Posterior cingulate gyrus (tissue), 11 donors: ENCODE results near the gene NPY4R.
"Not testable (repeated sequence)": the region's sequence is repeated elsewhere in the genome, so short reads cannot be mapped to it uniquely, and the experiment has no call there.

Source experiments
- DNase-seq, 10 donors: peaks; one replicate each; pipeline versions ENCODE4 v3.0.0 to v3.0.0-alpha.2; 2020 to 2021; ENCODE audit warnings: mixed read lengths in 3 of 10
- intact Hi-C: fragments of 100-400 bp; cut with DNase I; formaldehyde crosslinking; loops from one replicate; pipeline ENCODE4 v1.15.1; 2023

NPY4R gene

DNA sequence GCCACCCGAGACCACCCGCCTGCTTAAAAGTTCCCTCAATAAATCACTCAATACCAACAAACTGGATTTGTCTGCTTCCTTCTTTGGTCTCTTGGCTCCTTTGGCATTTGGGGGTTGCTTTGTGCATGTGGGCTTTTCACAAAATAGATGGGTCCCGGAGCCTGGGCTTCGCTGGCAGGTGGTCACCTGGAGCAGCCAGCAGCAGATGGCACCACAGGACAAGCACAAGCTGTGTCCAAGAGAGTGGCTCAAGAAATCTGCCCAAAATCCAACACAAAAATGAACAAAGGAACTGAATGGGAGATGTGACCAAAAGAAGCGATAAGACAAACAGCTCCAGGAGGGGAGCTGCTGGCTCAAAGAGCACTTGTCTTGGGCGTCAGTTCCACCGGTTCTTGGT lies 6.2 kb downstream of the NPY4R start:
- DNase-seq, intact Hi-C loops: not testable (repeated sequence)

DNA sequence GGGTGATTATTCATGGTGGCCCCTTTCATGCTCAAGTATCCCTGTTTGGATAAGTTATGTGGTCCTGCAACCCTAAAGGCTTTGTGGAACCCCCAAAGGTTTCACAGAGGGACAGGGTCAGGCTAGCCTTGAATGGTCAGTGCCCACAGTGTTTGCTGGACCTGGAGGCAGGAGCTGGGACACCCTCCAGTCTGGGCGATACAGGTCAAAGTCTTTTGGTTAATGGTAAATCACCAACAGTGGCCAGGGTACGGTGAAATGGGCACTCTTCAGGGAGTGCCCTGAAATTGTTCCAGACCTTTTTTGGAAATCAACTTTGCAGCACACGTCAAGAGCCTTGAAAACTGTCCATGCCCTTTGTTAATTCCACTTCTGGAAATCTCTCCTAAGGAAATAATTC lies 8.7 kb downstream of the NPY4R start:
- DNase-seq, intact Hi-C loops: not testable (repeated sequence)

DNA sequence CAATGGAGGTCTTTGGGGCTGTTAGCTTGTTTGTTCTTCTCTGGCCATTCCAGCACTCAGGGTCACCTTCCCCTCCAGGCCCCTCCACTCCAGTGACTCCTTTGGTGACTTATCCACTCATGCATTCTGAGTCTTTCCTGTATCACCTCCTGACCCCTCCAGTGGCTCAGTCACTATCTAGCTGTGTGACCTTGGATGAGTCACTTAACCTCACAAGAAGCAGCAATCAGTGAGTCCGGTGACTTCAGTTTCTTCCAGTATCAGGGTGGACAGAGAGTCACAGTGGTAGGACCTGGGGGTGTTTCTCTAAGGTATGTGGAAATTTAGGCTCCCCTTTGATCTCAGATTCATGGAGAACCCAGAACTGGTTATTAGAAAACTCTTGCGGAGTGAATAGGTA lies 9.8 kb downstream of the NPY4R start:
- DNase-seq, intact Hi-C loops: not testable (repeated sequence)

DNA sequence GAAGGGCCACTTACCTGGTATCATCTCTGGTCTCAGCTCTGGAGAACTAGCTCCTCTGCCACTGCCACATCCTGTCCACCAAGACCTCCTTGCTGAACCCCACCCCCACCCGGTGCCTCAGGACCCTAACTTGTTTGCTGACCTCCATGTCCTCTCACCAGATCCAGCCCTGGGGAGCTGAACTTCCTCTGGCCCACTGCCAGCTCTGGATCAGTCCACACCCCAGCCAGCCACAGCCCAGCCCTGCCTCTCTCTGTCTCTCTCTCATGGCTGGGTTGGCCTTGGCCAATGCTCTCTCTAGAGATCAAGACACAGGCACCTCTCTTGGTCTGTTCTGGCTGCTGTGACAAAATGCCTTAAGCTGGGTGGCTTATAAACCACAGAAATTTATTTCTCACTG lies 14.4 kb downstream of the NPY4R start:
- intact Hi-C loops, result not testable (repeated sequence)
- peak in 1 of 10 donors; percentile 17 for DNase-seq

DNA sequence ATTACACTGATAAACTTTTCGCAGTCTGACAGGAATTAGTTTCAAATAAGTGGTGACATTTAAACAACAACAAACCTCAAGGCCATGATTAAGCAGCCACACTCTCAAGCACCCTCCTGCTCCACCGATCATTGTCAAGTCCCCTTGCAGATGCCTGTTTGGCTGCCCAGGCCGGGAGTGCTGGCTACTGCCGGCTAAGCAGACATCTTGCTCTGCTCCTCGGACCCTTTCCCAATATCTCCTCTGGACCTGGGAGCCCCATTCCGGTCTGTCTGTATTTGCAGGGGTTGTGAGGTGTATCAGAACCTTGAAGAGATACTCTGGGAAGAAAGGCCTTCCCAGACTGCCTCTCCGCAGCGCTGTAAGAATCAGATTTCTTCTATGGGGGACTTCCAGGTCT lies 14.9 kb downstream of the NPY4R start:
- peak in 4 of 10 donors; percentile 14 to 82 (median 52) for DNase-seq

DNA sequence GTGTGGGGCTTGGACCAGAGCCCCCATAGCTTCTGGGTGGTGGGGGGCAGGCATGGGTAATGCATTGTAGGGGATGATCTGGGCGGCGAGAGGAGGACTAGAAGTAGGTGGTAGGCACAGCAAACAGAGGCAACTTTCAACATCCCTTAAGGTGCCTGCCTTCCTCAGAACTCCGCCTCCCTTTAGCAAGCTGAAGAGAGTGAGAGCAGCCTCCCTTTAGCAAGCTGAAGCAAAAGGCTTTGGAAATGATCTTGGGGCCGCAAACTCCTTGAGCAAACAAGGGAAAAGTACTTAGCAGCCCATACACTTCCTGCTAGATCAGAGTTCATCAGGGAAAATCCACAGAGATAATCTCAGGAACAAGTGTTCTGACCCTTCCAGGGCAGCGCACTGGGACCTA lies 18.3 kb downstream of the NPY4R start:
- intact Hi-C loops, result not testable (repeated sequence)
- peak in 1 of 10 donors; percentile 22 for DNase-seq

More for the DNA sequence above, 14.9 kb downstream of the NPY4R start:
- intact Hi-C loops, result not testable (repeated sequence)

DNA sequence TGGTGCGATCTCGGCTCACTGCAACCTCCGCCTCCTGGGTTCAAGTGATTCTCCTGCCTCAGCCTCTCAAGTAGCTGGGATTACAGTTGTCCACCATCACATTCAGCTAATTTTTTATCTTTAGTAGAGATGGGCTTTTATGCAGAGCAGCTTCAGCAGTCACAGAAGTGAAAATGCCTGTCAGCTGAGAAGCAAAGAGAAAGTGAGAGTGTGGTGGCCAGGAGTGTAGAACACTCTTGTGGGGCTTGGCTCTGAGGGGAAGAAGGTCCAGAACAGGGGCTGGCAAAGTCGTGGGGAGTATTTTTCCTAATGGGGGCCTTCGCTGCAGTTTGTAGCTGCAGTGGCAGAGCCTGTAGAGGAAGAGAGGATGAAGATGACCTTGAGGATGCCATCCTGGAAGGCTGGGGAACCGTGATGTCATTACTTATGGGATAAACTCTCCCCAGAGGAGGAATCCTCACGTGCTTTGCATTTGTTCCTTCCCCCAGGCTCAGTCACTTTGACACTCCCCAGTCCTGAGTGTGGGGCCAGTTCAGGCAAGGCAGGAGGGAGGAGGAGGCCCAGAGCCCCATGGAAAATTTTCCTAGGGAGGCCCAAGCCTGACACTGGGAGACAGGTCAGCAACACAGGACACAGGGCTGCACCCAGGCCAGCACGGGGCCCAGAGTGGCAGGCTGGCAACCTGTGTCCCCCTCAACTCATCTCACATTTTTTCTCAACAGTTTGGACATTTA lies 20.2 kb downstream of the NPY4R start:
- intact Hi-C loops, result not testable (repeated sequence)

DNA sequence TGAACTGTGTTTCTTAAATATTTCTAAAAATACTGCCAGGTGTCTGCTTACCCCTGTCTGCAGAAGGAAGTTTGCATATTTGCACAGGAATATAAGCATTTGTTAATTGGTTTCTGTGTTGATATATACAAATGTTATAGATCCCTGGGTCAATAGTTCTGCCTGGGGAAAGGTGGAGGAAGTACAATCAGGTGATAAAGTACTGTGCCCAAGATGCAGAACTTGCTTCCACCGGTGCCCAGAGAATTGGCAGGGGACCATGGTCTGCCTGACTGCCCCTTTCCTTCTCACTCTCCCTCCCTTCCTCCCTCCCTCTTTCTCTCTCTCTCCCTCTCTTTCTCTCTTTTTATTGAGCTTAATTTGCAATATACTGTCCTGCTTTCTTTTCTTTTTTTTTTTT lies 22.3 kb downstream of the NPY4R start:
- intact Hi-C loops, DNase-seq: not testable (repeated sequence)

More for the DNA sequence above, 20.2 kb downstream of the NPY4R start:
- peak in 1 of 10 donors; percentile 50 for DNase-seq

DNA sequence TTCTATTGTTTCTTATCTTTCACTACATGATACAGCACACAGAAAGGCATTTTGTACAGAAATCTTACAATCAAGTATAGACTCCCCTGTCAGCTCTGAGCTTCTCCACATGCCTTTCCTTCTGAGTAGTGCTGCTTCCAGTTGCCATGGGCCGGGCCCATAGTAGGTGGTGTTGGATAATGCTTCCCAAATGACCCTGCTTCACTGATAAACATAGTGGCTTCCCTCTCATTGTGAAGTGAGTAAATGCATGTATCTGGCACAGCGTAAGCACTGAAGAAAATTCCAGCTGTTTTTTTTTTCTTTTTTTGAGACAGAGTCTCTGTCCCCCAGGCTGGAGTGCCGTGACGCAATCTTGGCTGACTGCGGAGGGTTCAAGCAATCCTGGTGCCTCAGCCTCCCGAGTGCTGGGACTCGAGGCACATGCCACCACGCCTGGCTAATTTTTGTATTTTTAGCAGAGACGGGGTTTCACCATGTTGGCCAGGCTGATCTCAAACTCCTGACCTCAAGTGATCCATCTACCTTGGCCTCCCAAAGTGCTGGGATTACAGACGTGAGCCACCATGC lies 23.0 kb downstream of the NPY4R start:
- intact Hi-C loops, result not testable (repeated sequence)
- DNase-seq, result peak in 1 of 10 donors; percentile 28

DNA sequence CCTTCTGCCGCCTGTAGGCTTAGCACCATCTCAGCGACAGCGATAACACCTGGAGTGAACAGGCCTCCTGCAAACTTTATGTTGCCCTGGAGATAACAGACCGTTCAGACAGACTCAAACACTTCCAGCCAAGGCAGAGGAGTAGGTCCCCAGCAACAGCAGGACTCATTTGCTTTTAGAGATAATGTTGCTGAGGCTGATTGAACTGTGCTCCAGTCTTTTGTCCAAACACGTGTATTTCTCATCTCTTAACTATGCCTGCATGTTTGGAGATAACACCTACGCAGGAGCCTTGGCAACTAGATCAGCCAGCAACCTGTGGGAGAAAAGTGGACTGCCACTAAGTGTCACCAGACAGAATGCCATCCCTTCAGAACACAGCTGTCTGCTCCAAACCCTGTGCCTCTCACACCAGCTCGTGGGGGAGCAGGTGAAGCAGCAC lies 23.9 kb downstream of the NPY4R start:
- peak in 8 of 10 donors; percentile 15 to 92 (median 66) for DNase-seq
- intact Hi-C loops, result not testable (repeated sequence)

DNA sequence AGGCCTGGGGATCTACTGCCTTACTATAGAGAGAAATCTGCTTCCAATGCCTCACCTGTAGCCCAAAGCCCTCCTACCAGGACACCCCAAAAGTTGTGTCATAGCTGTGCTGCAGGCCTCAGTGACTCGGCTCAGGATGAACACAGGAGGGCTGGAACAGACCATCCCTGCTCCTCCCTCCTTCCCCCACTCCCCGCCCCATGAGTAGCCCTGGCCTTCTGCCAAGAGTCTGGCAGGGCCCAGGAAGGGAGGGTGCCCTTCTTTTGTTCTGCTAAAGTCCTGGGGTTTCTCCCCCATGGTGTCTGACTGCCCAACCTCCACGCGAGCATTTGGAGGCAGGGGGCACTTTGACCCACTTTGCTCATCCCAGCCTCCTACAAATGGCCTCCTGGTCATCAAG lies 24.8 kb downstream of the NPY4R start:
- intact Hi-C loops, result not testable (repeated sequence)
- DNase-seq, result peak in 1 of 10 donors; percentile 18

DNA sequence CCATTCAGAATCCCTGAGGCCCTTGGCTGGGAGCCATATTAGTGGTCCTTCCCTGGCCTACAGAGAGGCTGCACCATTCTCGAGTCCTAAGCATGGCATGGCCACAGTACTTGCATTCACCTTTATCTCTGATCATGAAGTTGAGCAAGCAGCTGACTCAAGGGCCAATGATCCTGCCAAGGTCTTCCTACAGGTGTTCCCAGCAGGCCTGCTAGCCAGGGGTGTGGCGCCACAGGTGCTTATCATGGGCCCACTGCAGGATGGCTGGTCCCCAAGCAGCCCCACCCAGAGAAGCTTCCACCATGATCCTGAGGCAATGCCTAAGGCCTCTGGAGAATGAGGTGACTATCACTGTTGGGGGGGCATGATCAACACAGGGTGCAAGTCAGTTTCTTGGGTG lies 42.2 kb downstream of the NPY4R start:
- intact Hi-C loops, DNase-seq: not testable (repeated sequence)

DNA sequence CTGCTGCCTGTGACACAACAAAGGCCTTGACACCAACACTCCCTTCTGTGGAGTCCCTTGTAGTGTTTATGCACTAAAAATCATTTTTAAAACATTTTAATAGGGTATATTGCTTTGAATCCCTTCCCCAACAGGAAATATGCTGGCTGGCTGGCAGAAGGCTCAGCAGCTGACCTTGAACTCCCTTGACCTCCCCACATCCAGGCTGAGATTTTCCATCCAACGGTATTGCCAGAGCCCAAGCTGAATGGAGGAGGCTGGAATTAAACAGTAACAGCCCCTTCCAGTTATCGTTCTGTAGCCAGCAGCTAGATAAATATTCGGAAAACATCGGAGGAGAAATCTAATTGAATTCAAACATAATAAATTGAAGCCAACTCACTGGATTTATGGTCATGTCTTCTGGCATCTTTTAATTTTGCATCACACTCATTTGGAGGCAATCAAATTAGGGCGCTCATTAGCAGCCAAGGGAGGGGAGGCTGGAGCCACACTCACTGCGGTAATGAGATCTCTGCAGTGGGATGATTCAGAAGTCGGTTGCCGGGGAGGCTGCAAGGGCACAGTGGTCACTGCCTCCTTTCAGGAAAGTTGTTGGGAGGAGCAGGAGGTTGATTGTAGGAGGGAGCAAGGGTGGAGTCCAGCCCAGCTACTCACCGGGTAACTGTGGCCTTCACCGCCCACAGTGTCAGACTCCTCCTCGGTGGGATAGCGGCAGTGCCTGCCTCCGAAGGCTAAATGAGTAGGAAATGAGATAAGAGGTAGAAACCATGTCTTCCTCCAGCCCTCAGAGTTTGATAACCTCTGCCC lies 46.0 kb downstream of the NPY4R start:
- intact Hi-C loops, DNase-seq: not testable (repeated sequence)

DNA sequence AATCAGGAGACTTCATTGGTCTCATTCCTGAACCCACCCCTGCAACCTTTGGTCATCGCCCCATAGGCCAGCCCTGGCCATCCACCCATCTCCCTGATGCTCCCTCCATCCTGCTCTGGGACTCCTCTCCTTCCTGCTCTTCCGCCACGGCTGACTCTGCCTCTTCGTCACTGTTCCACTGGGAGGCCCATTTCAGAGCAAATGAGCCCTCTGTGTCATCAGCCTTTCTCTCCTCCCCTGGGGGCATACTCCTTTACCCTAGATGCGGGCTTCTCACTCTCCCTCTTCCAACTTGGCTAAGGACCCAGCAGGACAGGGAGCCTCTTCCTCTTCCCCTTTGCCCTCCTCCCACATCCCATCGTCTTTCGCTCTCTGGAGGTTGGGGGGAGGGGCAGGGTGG lies 47.5 kb downstream of the NPY4R start:
- DNase-seq, intact Hi-C loops: not testable (repeated sequence)

DNA sequence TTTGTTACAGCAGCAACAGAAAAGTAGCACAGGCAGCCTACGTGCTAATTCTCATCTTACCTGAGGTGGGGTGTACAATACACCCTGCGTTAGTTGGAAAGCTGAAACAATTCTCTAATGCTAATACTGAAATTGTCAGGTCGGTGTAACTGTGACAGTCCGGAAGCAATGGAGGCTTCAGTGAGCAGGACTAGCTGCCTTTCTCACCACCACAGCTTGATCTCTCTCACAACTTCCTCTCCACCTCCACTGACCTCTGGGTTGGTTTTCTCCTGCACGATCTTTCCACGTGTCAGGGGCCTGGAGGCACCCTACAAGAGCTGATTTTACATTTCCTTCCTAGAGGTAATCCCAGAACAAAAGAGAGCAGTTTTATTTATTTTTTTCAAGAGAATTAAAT lies 50.5 kb downstream of the NPY4R start:
- intact Hi-C loops, result not testable (repeated sequence)

DNA sequence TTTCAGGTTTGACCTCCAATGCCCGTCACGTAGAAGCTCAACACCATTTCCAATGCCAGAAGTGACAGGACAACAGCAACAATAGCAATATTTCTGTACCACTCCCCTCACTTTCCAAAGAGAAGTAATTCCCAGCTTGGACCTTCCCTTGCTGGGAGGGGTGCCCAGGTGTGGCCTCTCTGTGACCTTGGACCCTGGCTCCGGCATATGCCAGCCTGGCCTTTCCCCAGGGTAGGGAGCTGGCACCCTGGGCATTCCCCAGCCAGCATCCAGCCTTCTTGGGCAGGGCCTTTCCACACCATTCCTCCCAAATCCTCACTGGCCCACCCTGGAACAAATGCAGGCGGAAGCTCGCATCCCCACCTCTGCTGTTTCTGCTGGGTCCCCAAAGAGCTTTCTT lies 53.1 kb downstream of the NPY4R start:
- DNase-seq, intact Hi-C loops: not testable (repeated sequence)

More for the DNA sequence above, 50.5 kb downstream of the NPY4R start:
- not testable (repeated sequence) for DNase-seq

DNA sequence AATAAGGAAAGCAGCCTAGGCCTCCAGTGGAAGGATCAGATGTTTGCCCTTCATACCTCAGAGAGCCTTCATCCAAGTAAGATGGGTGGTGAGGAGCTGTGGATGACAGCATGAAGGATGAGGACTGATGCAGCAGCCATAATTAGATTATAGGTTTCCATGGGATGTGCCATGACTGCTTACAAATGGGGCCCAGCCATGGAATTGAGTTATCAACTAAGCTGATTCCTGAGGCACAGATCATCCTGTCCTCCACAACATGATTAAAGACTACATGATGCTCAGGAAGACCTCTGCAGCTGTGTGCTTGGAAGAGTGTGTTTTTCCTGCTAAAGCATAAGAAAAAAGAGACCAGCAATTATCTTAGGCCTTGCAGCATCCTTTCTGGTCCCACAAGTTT lies 54.6 kb downstream of the NPY4R start:
- DNase-seq, intact Hi-C loops: not testable (repeated sequence)
